CD4-positive, alpha-beta T cell treated with Interleukin-10 for 1 hour (primary cell): ENCODE data around the gene MAG.
"Not testable (repeated sequence)": the region's sequence is repeated elsewhere in the genome, so short reads cannot be mapped to it uniquely, and the experiment has no call there.

Source experiments
- DNase-seq: peaks from one replicate; pipeline ENCODE4 v3.0.0-alpha.2; 2020

Gene MAG

DNA sequence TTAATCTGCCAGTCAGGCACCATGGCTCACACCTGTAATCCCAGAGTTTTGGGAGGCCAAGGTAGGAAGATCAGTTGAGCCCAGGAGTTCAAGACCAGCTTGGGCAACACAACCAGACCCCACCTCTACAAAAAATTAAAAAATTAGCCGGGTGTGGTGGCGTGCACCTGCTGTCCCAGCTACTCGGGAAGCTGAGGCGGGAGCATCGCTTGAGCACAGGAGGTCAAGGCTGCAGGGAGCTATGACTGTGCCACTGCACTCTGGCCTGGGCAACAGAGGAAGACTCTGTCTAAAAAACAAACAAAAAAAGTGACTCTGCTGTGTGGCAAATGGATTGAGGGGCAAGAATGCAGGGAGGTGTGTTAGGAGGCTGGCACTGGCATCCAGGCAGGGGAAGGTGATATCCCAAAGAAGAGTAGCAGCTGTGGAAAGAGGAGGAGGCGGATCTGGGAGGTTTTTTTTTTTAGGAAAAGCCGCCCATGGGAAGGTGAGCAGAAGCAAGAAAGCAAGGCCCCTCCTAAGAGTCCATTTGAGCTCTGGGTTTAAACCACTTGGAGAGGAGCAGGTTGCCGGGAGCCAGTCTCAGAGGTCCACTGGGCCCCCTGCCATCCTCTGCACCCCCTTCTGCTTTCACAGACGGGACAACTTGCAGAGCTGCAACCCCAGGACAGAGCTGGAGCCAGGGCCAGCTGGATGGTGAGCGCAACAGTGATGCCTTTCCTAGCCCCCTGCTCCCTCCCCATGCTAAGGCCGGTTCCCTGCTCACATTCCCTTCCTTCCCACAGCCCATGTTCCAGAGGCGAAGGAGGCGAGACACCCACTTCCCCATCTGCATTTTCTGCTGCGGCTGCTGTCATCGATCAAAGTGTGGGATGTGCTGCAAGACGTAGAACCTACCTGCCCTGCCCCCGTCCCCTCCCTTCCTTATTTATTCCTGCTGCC, 7.5 kb upstream of the MAG start:
- no peak for DNase-seq

DNA sequence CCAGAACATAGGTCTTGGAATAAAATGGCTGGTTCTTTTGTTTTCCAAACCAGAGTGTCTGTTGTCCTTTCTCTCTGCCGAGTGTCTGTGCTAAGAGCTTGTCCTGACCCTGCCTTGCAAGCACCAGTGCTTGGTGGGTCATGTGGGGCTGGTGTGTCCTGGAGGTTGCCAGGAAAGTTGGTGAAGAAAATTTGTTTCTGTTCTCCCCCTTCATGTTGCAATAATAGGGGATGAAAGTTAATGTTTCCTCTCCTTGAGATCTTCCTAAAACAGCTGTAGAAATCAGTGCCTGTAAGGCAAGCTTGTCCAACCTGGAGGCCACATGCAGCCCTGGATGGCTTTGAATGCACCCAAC, 6.9 kb upstream of the MAG start:
- DNase-seq: no peak

DNA sequence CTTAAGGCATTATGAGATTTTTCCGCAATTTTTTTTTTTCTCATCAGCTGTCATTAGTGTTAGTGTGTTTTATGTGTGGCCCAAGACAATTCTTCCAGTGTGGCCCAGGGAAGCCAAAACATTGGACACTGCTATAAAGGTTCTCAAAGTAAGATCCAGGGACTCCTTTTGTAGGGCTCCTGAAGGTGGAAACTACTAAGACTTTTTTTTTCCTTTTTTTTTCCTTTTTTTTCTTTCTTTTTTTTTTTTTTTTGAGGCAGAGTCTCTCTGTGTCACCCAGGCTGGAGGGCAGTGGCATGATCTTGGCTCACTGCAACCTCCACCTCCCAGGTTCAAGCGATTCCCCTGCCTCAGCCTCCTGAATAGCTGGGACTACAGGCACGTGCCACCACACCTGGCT, 6.5 kb upstream of the MAG start:
- DNase-seq: not testable (repeated sequence)

DNA sequence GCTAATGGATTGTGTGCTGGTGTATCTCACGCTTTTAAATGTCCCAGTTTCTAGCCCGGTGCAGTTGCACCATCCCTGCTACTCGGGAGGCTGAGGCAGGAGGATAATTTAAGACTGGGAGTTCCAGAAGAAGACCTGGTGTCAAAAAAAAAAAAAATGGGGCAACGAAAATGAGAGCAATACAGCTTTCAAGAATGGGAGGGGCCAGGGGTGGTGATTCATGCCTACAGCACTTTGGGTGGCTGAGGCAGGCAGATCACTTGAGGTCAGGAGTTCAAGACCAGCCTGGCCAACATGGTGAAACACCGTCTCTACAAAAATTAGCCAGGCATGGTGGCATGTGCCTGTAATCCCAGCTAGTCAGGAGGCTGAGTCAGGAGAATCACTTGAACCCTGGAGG, 5.9 kb upstream of the MAG start:
- not testable (repeated sequence) for DNase-seq

DNA sequence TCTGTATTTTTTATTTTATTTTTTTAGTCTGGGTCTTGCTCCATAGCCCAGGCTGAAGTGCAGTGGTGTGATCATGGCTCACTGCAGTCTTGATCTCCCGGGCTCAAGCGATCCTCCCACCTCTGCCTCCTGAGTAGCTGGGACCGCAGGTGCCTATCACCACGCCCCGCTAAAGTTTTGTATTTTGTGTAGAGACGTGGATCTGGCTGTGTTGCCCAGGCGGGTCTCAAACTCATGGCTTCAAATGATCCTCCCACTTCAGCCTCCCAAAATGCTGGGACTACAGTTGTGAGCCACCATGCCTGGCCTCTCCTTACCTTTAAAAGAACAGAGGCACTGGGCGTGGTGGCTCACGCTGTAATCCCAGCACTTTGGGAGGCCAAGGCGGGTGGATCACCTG, 4.2 kb upstream of the MAG start:
- DNase-seq: no peak

DNA sequence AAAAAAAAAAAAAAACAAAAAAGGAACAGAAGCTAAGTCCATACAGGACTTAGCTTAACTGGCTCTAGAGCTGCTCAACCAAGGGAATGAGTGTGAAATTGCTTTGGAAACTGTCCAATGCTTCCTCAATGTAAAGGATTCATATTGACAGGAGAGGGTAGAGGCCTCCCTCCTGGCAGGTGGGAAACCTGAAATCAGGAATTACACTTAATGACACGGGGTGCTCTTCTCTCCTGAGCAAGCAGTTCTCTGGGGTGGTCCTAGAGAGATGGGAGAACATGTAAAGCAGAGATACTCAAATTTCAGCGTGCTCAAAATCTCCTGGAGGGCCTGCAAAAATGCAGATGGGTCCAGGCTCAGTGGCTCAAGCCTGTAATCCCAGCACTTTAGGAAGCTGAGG, 3.6 kb upstream of the MAG start:
- DNase-seq: no peak

DNA sequence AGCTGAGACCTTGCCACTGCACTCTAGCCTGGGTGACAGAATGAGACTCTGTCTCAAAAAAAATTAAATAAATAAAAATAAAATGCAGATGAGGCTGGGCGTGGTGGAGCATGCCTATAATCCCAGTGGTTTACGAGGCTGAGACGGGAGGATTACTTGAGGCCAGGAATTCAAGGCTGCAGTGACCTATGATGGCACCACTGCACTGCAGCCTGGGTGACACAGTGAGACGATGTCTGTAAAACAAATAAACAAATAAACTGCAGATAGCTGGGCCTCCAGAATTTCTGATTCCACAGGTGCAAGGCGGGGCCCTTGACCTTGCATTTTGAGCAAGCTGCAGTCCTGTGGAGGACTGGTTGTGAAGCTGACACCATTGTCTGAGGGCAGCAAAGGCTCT, 3.1 kb upstream of the MAG start:
- DNase-seq: no peak

DNA sequence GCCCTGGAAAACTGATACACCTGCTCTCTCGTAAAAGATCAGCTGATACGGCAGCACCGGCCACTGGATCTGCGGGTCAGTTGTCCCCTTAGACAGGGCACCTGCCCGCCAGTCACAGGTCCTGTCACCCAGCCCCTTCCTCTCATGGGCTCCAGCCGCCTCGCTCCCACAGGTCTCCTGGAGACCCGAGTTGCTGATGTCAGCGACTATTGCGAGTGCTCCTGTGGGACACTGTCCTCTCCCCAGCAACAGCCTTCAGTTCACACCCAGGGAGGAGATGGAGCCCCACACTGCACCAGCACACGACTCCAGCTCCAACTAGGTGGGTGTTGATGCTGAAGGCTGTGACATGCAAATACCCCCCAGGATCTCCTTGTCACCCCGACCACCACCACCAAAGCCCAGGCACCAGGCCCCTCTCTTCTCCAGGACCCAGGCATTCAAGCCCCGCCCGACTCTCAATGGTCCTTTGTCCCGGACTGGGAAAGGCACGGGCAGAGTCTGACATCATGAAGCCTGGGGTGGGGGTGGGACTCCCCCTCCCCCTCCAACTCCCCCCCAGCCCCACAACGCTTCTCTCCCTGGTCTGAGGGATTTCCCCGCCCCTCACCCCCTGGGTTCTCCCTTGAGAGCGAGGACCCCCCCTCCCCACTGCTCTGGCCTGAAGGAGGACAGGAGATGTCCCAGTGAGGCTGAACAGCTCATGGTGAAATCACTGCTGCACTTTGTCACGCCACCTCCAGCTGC, 1.4 kb upstream of the MAG start:
- DNase-seq: no peak

DNA sequence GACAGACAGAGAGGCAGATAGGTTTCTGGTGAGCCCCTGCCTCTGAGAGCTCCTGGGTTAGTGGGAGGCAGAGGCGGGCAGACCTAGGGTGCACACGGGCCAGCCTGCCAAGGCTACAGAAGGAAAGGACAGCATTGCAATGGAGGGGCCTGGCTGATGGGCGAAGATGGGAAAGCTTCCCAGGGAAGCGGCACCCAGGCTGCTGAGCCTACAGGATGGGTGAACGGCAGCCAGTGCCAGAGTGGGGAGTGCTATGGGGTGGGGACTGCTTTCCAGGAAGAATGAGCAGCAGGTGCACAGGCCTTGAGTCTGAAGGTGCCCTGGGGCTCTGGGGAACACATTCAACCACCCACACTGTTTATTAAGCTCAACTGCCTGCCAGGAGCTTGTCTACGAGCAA, 702 bp upstream of the MAG start:
- DNase-seq: no peak

DNA sequence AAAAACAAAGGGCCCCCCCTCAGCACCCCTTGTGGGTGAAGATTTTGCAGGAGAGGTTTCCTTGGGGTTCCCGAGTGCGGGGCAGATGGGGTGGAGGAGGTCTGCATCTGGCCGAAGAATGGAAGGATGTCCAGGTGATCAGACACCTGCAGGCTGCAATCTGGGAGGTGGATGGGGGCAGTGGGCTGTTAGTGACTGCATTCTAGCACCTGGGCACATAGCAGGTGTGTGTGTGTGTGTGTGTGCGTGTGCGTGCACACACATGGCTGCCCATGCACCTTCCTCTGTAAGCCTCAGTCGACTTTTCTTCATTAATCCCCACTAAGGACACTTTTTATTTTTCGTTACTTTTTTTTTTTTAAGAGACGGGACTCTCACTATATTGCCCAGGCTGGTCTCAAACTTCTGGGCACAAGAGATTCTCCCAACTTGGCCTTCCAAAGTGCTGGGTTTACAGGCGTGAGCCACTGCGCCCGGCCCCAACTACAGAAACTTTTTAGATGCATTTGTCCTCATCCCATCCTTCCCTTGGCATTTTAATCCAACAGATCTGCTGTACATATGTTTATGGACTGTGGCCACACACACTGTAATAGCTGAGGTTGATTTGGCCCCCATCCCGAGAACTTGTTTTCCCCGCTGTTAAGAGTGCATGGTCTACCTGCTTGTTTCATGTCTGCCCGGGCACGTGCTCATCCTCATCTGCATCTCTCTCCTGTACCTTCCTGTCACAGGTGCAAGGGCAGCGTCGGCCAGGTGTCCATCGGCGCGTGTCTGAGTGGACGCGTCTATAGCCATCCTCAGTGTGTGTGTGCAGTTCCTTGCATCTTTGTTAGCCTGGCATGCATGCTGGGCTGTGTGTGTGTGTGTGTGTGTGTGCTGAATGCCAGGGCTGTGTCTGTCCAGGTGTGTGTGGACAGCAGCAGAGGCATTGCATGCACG, 731 bp downstream of the MAG start:
- DNase-seq: no peak

DNA sequence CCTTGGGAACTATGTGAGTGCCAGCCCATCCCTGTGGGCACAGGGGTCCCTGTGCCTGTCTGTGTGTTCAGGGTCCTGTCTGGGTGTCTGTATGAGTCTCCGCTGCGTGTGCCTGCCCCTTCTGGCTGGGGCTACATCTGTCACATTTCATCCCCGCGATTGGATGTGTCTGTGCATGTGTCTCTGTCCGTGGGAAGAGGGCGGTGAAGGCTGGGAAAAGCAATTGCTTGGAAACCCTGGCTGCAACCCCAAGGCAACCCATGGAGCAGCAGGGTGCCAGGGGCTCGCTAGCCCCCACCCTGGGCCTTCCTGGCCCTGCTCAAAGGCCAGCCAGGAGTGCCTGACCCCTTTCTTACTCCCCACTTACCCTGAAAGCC, 1.4 kb downstream of the MAG start:
- no peak for DNase-seq

DNA sequence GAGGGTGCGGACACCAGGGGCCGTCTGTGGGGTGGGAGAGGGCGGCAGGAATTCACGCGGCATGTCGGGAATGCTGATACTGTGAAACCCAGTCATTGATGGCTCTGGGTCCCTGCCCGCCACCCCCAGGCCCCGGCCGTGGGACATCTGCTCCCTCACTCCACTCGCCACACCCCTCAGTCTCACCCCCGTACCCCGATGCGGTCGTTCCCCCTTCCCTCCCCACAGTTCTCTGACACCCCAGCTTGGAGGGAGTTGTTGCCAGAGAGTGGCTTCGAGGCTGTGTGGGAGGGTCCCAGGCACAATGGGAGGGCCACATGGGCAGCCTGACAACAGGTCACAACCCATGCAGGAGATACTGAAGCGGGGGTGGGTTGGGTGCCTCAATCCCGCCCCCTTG, 1.8 kb downstream of the MAG start:
- no peak for DNase-seq

DNA sequence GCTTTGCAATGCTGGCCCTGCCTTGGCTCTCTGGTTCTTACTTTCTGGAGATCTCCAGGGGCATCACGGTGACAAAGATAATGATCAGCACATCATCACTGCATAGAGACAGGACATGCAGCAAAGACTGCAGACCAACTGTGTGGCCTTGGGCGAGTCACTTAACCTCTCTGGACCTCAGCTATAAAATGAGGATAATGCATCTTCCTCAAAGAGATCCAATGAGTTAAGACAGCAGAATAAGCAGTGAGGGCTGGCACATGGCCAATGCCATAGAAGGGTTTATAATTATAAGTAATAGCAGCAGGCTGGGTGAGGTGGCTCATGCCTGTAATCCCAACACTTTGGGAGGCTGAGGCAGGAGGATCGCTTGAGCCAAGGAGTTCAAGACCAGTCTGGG, 2.4 kb downstream of the MAG start:
- no peak for DNase-seq

DNA sequence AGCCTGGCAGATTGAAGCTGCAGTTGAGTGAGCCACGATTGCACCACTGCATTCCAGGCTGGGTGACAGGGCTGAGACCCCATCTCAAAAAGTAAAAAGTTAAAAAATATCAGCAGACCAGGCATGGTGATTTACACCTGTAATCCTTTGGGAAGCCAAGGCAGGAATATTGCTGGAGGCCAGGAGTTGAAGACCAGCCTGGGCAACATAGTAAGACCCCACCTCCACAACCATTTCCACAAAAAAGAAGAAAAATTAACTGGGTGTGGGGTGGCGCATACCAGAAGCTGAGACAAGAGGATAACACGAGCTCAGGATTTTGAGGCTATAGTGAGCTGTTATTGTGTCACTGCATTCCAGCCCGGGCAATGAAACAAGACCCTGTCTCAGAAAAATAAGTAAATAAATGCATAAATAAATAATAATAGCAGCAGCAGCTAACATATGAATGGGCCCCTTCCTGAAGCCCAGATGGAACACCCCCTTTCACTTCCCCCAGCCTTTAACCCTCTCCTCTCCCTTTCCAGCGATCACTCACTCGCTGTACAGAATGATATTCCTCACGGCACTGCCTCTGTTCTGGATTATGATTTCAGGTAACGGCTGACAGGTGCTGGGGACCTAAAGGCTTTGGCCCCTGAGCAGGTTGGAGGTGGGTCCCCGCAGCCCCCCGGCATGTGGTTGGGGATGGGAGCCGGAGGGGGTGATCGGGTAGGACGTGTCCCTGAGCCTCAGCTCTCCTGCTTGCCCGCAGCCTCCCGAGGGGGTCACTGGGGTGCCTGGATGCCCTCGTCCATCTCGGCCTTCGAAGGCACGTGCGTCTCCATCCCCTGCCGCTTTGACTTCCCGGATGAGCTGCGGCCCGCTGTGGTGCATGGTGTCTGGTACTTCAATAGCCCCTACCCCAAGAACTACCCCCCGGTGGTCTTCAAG, 3.2 kb downstream of the MAG start:
- no peak for DNase-seq

DNA sequence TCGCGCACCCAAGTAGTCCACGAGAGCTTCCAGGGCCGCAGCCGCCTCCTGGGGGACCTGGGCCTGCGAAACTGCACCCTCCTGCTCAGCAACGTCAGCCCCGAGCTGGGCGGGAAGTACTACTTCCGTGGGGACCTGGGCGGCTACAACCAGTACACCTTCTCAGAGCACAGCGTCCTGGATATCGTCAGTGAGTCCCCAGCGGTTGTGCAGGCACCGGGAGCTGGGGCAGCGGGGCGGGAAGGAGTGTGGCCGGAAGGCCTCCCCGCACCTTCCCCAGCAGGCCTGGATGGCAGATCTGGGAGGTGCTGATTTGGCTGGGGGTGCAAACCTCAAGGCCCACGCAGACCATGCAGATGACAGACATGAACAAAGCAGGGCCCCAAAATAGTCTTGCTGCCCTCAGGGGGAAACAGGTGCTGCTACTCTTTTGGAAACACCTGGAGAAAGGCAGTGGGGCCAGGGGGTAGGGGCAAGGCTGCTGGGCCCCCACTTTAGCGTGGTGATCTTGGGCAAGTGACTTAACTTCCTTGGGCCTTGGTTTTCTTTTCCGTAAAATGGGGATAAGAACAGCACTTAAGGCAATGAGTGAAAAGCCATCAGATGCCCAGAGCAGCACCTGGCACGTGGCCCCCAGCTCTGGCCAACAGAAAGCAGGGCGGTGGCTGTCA, 4.0 kb downstream of the MAG start:
- DNase-seq: peak; percentile 29

DNA sequence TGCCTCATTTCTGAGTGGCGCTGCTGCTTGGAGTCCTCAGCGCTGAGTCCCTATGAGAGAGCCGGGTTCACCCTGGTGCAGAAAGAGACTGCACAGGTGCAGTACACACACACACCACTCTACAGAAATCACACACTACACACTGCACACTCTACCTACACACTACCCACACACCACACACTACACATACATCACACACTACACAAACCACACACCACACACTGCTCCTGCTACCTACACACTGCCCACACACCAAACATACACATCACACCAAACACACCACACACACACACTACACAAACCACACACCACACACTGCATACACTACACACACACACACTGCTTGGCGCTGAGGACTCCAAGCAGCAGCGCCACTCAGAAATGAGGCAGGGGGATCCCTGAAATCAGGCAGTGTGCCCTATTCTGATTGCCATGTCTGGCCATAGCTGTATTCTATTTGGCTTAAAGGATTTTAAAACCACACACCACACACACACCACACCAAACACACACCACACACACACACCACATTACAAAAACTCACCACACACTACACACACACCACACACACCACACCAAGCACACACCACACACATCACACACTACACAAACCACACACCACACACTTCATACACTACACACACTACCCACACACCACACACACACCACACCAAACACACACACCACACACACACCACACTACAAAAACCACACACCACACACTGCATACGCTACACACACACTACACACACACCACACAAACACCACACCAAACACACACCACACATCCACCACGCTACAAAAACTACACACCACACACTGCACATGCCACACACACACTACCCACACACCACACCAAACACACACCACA, 4.9 kb downstream of the MAG start:
- DNase-seq: no peak

DNA sequence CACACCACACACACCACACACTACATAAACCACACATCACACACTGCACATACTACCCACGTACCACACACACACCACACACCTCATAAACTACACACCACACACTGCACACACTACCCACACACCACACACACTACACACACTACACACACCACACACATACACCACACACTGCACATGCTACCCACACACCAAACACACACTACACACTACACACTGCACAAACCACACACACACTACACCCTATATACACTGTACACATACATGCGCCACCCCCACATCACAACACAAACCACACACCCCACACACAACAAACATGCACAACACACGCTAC, 5.5 kb downstream of the MAG start:
- DNase-seq: no peak

DNA sequence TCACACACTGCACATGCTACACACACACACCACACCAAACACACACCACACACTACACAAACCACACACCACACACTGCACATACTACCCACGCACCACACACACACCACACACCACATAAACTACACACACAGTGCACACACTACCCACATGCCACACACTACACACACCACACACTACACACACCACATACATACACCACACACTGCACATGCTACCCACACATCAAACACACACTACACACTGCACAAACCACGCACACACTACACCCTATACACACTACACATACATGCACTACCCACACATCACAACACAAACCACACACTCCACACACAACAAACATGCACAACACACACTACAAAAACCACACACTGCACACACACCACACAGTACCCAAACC, 6.0 kb downstream of the MAG start:
- no peak for DNase-seq

DNA sequence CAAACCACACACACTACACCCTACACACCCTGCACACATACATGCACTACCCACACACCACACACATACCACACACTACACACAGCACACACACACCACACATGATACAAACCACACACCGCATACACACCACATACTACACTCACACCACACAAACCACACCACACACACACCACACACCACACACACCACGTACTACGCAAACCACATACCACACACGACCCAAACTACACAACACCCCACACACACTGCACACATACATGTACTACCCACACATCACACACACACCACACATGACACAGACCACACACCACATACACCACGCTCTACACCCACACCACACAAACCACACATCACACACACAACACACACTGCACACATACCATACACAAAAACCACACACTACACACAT, 6.6 kb downstream of the MAG start:
- DNase-seq: no peak

DNA sequence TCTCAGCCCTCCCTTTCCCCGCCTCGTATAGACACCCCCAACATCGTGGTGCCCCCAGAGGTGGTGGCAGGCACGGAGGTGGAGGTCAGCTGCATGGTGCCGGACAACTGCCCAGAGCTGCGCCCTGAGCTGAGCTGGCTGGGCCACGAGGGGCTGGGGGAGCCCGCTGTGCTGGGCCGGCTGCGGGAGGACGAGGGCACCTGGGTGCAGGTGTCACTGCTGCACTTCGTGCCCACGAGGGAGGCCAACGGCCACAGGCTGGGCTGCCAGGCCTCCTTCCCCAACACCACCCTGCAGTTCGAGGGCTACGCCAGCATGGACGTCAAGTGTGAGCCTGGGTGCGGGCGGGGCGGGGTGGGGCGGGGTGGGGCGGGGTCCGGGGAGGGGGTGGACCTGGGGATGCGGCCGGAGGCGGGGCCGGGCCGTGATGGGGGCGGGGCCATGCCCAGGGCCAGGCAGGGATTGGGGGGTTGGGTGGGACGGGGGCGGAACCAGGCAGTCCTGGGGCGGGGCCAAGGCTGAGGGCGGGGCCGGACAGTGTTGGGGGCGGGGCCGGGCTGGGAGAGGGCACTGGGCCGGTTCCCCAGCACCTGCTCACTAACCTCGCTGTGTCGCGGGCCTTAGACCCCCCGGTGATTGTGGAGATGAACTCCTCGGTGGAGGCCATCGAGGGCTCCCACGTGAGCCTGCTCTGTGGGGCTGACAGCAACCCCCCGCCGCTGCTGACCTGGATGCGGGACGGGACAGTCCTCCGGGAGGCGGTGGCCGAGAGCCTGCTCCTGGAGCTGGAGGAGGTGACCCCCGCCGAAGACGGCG, 7.8 kb downstream of the MAG start:
- DNase-seq: no peak
